ENCODE data around the gene ABHD17C.

- no peak for TF ChIP-seq CTCF (conservative IDR thresholded peaks at IDR 0.05; ENCODE audit: low read length)
- TF ChIP-seq EZH2phosphoT487 (IDR thresholded peaks at IDR 0.05; ENCODE audit: borderline replicate concordance), result no peak
Measured at GRCh38 chr15:80712956-80713355, 17.8 kb downstream of the ABHD17C start.
